PC-9 (cell line): ENCODE results near the gene GABARAPL2. TPM values are rescaled to one million over a fixed set of nuclear protein-coding genes. Genes with fewer than 3 reads are reported as not detected.

ENCODE experiments used
- BruUV-seq: library from RNA; stranded (reverse); fragments of 400-500 nt; replicated peaks from 2 replicates; lab custom pipeline; 2021; lab: Mats Ljungman, UMichigan
- CTCF ChIA-PET: fragments of 300-600 bp; sonication (Branson Sonifier 250); formaldehyde crosslinking; loops from one replicate; lab custom pipeline; 2022; ENCODE audit warnings: antibody characterized with exemption; lab: Charles Lee
- POLR2A ChIA-PET: fragments of 300-600 bp; sonication (Branson Sonifier 250); formaldehyde crosslinking; loops from one replicate; lab custom pipeline; 2022; ENCODE audit warnings: antibody characterized with exemption; ENCODE audit not compliant: unreplicated experiment; lab: Charles Lee
- DNase-seq, 2 experiments: peaks; one replicate each; pipeline versions ENCODE4 v3.0.0 to v3.0.0-alpha.2; 2015 to 2022; ENCODE audit warnings: mixed read lengths in 1 of 2
- H2AFZ ChIP-seq: fragments of 200-600 bp; sonication (generic); 2 replicates; pipeline ENCODE4 v1.8.1; 2017; ENCODE audit warnings: antibody characterized with exemption
- H3F3A ChIP-seq: fragments of 200-600 bp; sonication (generic); 2 replicates; pipeline ENCODE4 v1.8.1; 2017; ENCODE audit warnings: antibody characterized with exemption, mild to moderate bottlenecking, low read depth; ENCODE audit not compliant: insufficient read depth
- H3K27ac ChIP-seq: fragments of 200-600 bp; sonication (generic); 2 replicates; pipeline ENCODE4 v1.6.1; 2016; ENCODE audit warnings: mixed run types
- H3K27me3 ChIP-seq: fragments of 200-600 bp; sonication (generic); 2 replicates; pipeline ENCODE4 v1.6.1; 2016; ENCODE audit warnings: low read depth, mixed run types; ENCODE audit not compliant: insufficient read depth
- H3K36me3 ChIP-seq: fragments of 200-600 bp; sonication (generic); 2 replicates; pipeline ENCODE4 v1.6.1; 2016; ENCODE audit warnings: low read depth, mixed run types
- H3K4me1 ChIP-seq: fragments of 200-600 bp; sonication (generic); replicated peaks from 2 replicates; pipeline ENCODE4 v1.6.1; 2016; ENCODE audit warnings: mixed run types; ENCODE audit not compliant: insufficient read depth
- H3K4me2 ChIP-seq: fragments of 200-600 bp; sonication (generic); 2 replicates; pipeline ENCODE4 v1.6.1; 2017; ENCODE audit warnings: mixed run types
- H3K4me3 ChIP-seq: fragments of 200-600 bp; sonication (generic); 2 replicates; pipeline ENCODE4 v1.6.1; 2016; ENCODE audit warnings: mixed run types
- H3K79me2 ChIP-seq: fragments of 200-600 bp; sonication (generic); 2 replicates; pipeline ENCODE4 v1.6.1; 2017; ENCODE audit warnings: low read depth, mixed run types
- H3K9me2 ChIP-seq: fragments of 200-600 bp; sonication (generic); 2 replicates; pipeline ENCODE4 v1.8.1; 2017; ENCODE audit warnings: mild to moderate bottlenecking; ENCODE audit not compliant: insufficient read depth
- H3K9me3 ChIP-seq: fragments of 200-600 bp; sonication (generic); 2 replicates; pipeline ENCODE4 v1.8.1; 2016; ENCODE audit warnings: low read depth; ENCODE audit not compliant: insufficient read depth
- H4K20me1 ChIP-seq: fragments of 200-600 bp; sonication (generic); 2 replicates; pipeline ENCODE4 v1.8.1; 2017; ENCODE audit not compliant: insufficient read depth
- CTCF ChIP-seq: fragments of 200-600 bp; sonication (generic); conservative IDR thresholded peaks from 2 replicates; pipeline ENCODE4 v1.6.1; 2017; ENCODE audit warnings: mixed run types, antibody characterized with exemption, mild to moderate bottlenecking, moderate library complexity
- EZH2 ChIP-seq: fragments of 200-600 bp; sonication (generic); IDR thresholded peaks from 2 replicates; pipeline ENCODE4 v1.8.0; 2017; ENCODE audit warnings: antibody characterized with exemption, low read depth
- intact Hi-C: fragments of 100-400 bp; cut with micrococcal nuclease; formaldehyde crosslinking; loops from one replicate; pipeline ENCODE4 v1.10.0; 2022; ENCODE audit not compliant: unreplicated experiment
- total RNA-seq: library from RNA; stranded (reverse); gene quantifications from 2 replicates; pipeline ENCODE4 v1.2.3, GENCODE V29; 2021

The GABARAPL2 gene
- total RNA-seq, 1 experiment from 2014 or later: 103 TPM

- intact Hi-C loops: no loop called here
- Histone ChIP-seq H2AFZ (no peak overlapping the region), H3K36me3 (peaks cover 10% of the 10 kb centered on the region), H3F3A (no peaks in the 10 kb centered on the region), H3K27ac (no peak overlapping the region), H3K9me3 (no peaks in the 10 kb centered on the region), H3K4me2 (no peak overlapping the region), H3K4me3 (no peak overlapping the region), H4K20me1 (no peaks in the 10 kb centered on the region), H3K27me3 (no peaks in the 10 kb centered on the region), H3K79me2 (no peaks in the 10 kb centered on the region), H3K9me2 (no peaks in the 10 kb centered on the region), H3K4me1 (no peaks in the 10 kb centered on the region)
- POLR2A ChIA-PET: no interaction called here
- TF ChIP-seq EZH2: no peak
- TF ChIP-seq CTCF: no peak
- CTCF ChIA-PET: no interaction called here
- DNase-seq: no peak
- BruUV-seq: no TSS peak
Observed at GRCh38 chr16:75615619-75616018, 49.4 kb downstream of the GABARAPL2 start.

- CTCF ChIA-PET: no interaction called here
- H3K27ac ChIP-seq: no peak overlapping the region
- no peak overlapping the region for H2AFZ ChIP-seq
- H3K4me2 ChIP-seq: no peak overlapping the region
- H3K27me3 ChIP-seq: no peaks in the 10 kb centered on the region
- H3F3A ChIP-seq: peaks cover 4% of the 10 kb centered on the region; the same call in 1 of the 2 replicates
- H4K20me1 ChIP-seq: no peaks in the 10 kb centered on the region; the same call in 1 of the 2 replicates
- H3K9me2 ChIP-seq: no peaks in the 10 kb centered on the region
- TF ChIP-seq EZH2 (no peak), CTCF (no peak)
- no peak overlapping the region for H3K4me3 ChIP-seq
- intact Hi-C loops: no loop called here
- peaks cover 4% of the 10 kb centered on the region for H3K4me1 ChIP-seq
- peaks cover 10% of the 10 kb centered on the region for H3K36me3 ChIP-seq
- BruUV-seq: no TSS peak
- peaks cover 4% of the 10 kb centered on the region for H3K79me2 ChIP-seq
- no peak for DNase-seq
- H3K9me3 ChIP-seq: no peaks in the 10 kb centered on the region
- POLR2A ChIA-PET: no interaction called here
Observed at GRCh38 chr16:75616521-75617010, 50.4 kb downstream of the GABARAPL2 start.

GRCh38 chr16:75617121-75617520 lies 50.9 kb downstream of the GABARAPL2 start:
- no peaks in the 10 kb centered on the region; the same call in 1 of the 2 replicates for H4K20me1 ChIP-seq
- no peak overlapping the region for H3K4me2 ChIP-seq
- H3K4me3 ChIP-seq: no peak overlapping the region
- H3K79me2 ChIP-seq: peaks cover 10% of the 10 kb centered on the region
- peaks cover 9% of the 10 kb centered on the region for H3K36me3 ChIP-seq
- no peaks in the 10 kb centered on the region for H3K27me3 ChIP-seq
- no peak for DNase-seq
- no peak overlapping the region for H2AFZ ChIP-seq
- H3K9me3 ChIP-seq: no peaks in the 10 kb centered on the region
- CTCF ChIA-PET: interaction anchor here (0.8 kb wide), 1 partner anchor 131 kb away, joined by 3 read pairs; no protein-coding TSS in a partner anchor
- intact Hi-C loops: no loop called here
- H3F3A ChIP-seq: peaks cover 7% of the 10 kb centered on the region; the same call in 1 of the 2 replicates
- no peak overlapping the region for H3K27ac ChIP-seq
- H3K9me2 ChIP-seq: no peaks in the 10 kb centered on the region
- peaks cover 10% of the 10 kb centered on the region for H3K4me1 ChIP-seq
- BruUV-seq: no TSS peak
- POLR2A ChIA-PET: no interaction called here
- TF ChIP-seq EZH2 (no peak), CTCF (no peak)
